ENCODE data around the gene SSTR1. TPM values are rescaled to one million over a fixed set of nuclear protein-coding genes. Genes with fewer than 3 reads are reported as not detected.

Gene SSTR1
- total and polyA plus RNA-seq, 2 donors: 0.09 to 0.27 TPM

- DNase-seq (ENCODE audit: low read depth in 6 of 9, low spot score in 9 of 9): no peak
- no peak overlapping the region for H3K27ac ChIP-seq (ENCODE audit: low read depth in 1 of 2, low read length in 1 of 2)
- no peak overlapping the region for H3K4me3 ChIP-seq (ENCODE audit: low read length in 2 of 2)
- no peaks in the 10 kb centered on the region for H3K36me3 ChIP-seq (ENCODE audit: control insufficient read depth in 2 of 2, insufficient read depth in 2 of 2, low read length in 1 of 2)
- H3K4me1 ChIP-seq (ENCODE audit: control insufficient read depth in 2 of 2, insufficient read depth in 2 of 2, low read length in 2 of 2): no peaks in the 10 kb centered on the region
- no peaks in the 10 kb centered on the region for H3K27me3 ChIP-seq (ENCODE audit: control insufficient read depth in 2 of 2, insufficient read depth in 1 of 2, low read length in 1 of 2)
- no peaks in the 10 kb centered on the region for H3K9me3 ChIP-seq (ENCODE audit: control insufficient read depth in 2 of 2, insufficient read depth in 1 of 2, low read length in 1 of 2)
- 96% methylated on average over 1 of the region's 1 CpG for WGBS
Measured at GRCh38 chr14:38199739-38200138, 8.0 kb upstream of the SSTR1 start.

DNA sequence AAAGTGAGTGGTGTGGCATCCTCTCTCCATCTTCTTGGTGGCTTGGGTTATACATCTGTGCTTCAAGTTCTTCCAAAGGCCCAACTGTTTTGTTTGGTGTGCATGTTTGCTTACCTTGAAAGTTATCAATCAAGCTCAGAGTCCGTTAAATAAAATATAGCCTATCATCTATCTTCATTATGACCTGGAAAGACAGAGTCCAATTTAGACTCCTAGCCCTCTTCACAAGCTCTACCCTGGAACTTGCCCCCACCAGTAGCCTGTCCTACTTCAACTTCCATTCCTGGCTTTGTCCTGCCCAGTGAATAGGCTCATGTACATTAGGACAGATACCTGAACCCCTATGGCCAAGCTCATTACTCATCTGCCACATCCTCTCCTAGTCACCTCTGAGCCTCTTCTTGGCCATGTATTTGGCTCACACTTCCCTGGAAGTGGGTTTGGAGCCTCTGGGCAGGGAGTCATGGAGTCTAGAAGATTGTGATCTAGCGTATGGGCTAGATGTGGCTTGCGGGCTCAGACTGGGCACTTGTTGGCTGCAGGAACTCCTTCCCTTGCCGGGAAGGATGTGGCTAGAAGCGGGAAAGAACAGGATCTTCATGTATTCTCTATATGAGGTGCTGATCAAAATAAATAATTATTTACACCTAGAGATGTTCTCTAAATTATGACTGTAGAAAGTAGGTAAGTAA is 6.4 kb upstream of the SSTR1 start:
- no peaks in the 10 kb centered on the region for H3K4me1 ChIP-seq (ENCODE audit: control insufficient read depth in 2 of 2, insufficient read depth in 2 of 2, low read length in 2 of 2)
- no peak overlapping the region for H3K27ac ChIP-seq (ENCODE audit: low read depth in 1 of 2, low read length in 1 of 2)
- no peaks in the 10 kb centered on the region for H3K36me3 ChIP-seq (ENCODE audit: control insufficient read depth in 2 of 2, insufficient read depth in 2 of 2, low read length in 1 of 2)
- H3K9me3 ChIP-seq (ENCODE audit: control insufficient read depth in 2 of 2, insufficient read depth in 1 of 2, low read length in 1 of 2): no peaks in the 10 kb centered on the region
- H3K4me3 ChIP-seq (ENCODE audit: low read length in 2 of 2): no peak overlapping the region
- DNase-seq (ENCODE audit: low read depth in 6 of 9, low spot score in 9 of 9): no peak
- 97% methylated on average over 5 of the region's 5 CpGs for WGBS
- H3K27me3 ChIP-seq (ENCODE audit: control insufficient read depth in 2 of 2, insufficient read depth in 1 of 2, low read length in 1 of 2): peaks cover 0 to 5% of the 10 kb centered on the region in 2 donors

DNA sequence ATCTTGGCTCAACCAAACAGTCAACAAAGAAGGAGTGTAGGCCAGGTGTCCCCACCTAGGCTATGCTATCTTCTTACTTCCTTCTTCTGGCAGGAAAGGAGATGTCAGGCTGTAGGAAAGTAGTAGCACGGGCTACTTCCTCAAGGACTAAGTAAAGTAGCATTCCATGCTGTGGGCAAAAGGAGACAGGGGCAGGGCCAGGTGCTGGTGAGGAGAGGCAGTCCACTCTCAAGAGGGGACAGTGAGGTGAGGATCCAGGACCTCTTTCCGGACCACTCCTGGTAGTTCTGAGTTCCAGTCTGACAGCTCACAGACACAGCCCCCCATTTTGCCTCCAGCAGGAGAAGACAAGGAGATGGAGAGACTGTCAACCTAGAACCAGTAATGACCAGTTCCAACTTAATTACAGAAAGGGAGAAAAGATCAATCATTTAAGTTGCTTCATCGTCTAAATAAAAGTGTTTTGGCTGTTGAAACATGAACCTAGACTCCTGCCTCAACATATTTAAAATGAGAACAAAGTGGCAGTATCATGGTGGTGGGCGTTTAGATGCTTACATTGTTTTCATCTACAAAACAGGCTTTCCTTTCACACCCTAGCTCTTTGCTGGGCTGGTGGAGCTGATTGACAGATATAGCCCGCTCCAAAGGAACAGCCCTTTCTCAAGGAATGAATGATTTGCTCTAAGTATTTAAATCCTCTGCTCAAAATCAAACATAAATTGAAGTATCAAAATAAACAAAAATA is 5.1 kb upstream of the SSTR1 start:
- no peak for DNase-seq (ENCODE audit: low read depth in 6 of 9, low spot score in 9 of 9)
- H3K4me1 ChIP-seq (ENCODE audit: control insufficient read depth in 2 of 2, insufficient read depth in 2 of 2, low read length in 2 of 2): no peaks in the 10 kb centered on the region
- H3K36me3 ChIP-seq (ENCODE audit: control insufficient read depth in 2 of 2, insufficient read depth in 2 of 2, low read length in 1 of 2): no peaks in the 10 kb centered on the region
- H3K9me3 ChIP-seq (ENCODE audit: control insufficient read depth in 2 of 2, insufficient read depth in 1 of 2, low read length in 1 of 2): no peaks in the 10 kb centered on the region
- 81% methylated on average over 5 of the region's 5 CpGs for WGBS
- peaks cover 4 to 16% of the 10 kb centered on the region in 2 donors for H3K27me3 ChIP-seq (ENCODE audit: control insufficient read depth in 2 of 2, insufficient read depth in 1 of 2, low read length in 1 of 2)
- H3K4me3 ChIP-seq (ENCODE audit: low read length in 2 of 2): no peak overlapping the region
- no peak overlapping the region for H3K27ac ChIP-seq (ENCODE audit: low read depth in 1 of 2, low read length in 1 of 2)

DNA sequence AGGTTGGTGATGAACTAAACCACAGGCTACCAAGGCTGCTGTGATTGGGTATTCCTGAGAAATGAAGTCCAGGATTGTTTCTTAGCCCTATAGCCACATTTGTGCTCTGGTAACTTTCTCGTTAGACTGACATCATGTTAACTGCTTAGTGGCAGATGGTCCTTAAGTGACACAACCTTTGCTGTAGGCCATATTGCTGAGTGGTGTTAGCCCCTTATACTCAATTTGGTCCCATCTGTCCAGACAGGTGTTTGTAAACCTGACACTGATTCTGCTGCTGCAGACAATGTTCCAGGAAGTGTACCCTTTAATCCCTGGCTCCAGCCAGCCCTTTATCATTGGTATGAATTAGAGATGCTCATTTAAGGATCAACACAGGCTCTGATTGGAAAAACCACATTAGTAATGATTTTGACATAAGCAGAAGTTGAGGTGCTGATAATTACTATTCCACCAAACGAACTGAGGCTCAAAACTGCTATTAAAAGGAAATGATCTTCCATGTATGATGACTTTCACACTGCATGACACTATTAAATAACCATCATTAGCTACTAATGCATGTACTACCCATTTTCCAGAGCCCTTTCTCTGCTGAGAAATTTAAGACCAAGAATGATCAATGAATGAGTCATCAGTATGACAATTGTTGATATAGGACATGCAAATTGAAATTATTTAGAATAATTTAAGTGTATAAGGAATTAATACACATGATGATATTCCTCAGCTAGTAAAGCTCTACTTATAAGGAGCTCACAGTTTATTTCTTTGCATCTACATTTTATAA is 3.6 kb upstream of the SSTR1 start:
- no peak overlapping the region for H3K4me3 ChIP-seq (ENCODE audit: low read length in 2 of 2)
- H3K36me3 ChIP-seq (ENCODE audit: control insufficient read depth in 2 of 2, insufficient read depth in 2 of 2, low read length in 1 of 2): no peaks in the 10 kb centered on the region
- no peaks in the 10 kb centered on the region for H3K4me1 ChIP-seq (ENCODE audit: control insufficient read depth in 2 of 2, insufficient read depth in 2 of 2, low read length in 2 of 2)
- DNase-seq (ENCODE audit: low read depth in 6 of 9, low spot score in 9 of 9): no peak
- H3K9me3 ChIP-seq (ENCODE audit: control insufficient read depth in 2 of 2, insufficient read depth in 1 of 2, low read length in 1 of 2): no peaks in the 10 kb centered on the region
- WGBS: 75% methylated on average over 2 of the region's 2 CpGs
- peaks cover 19 to 31% of the 10 kb centered on the region in 2 donors for H3K27me3 ChIP-seq (ENCODE audit: control insufficient read depth in 2 of 2, insufficient read depth in 1 of 2, low read length in 1 of 2)
- no peak overlapping the region for H3K27ac ChIP-seq (ENCODE audit: low read depth in 1 of 2, low read length in 1 of 2)

GRCh38 chr14:38204719-38205115 is 3.0 kb upstream of the SSTR1 start:
- DNase-seq (ENCODE audit: low read depth in 6 of 9, low spot score in 9 of 9): no peak
- Histone ChIP-seq H3K27me3 (ENCODE audit: control insufficient read depth in 2 of 2, insufficient read depth in 1 of 2, low read length in 1 of 2) (peaks cover 25 to 37% of the 10 kb centered on the region in 2 donors), H3K36me3 (ENCODE audit: control insufficient read depth in 2 of 2, insufficient read depth in 2 of 2, low read length in 1 of 2) (no peaks in the 10 kb centered on the region)

GRCh38 chr14:38205119-38205813 is 2.4 kb upstream of the SSTR1 start:
- no peak overlapping the region for H3K27ac ChIP-seq (ENCODE audit: low read depth in 1 of 2, low read length in 1 of 2)
- H3K4me3 ChIP-seq (ENCODE audit: low read length in 2 of 2): no peak overlapping the region
- no peaks in the 10 kb centered on the region for H3K9me3 ChIP-seq (ENCODE audit: control insufficient read depth in 2 of 2, insufficient read depth in 1 of 2, low read length in 1 of 2)
- no peaks in the 10 kb centered on the region for H3K4me1 ChIP-seq (ENCODE audit: control insufficient read depth in 2 of 2, insufficient read depth in 2 of 2, low read length in 2 of 2)
- DNase-seq (ENCODE audit: low read depth in 6 of 9, low spot score in 9 of 9): no peak
- WGBS: 90% methylated on average over 5 of the region's 5 CpGs
- H3K36me3 ChIP-seq (ENCODE audit: control insufficient read depth in 2 of 2, insufficient read depth in 2 of 2, low read length in 1 of 2): no peaks in the 10 kb centered on the region
- H3K27me3 ChIP-seq (ENCODE audit: control insufficient read depth in 2 of 2, insufficient read depth in 1 of 2, low read length in 1 of 2): peaks cover 31 to 42% of the 10 kb centered on the region in 2 donors

More at GRCh38 chr14:38204719-38205115, 3.0 kb upstream of the SSTR1 start:
- Histone ChIP-seq H3K9me3 (ENCODE audit: control insufficient read depth in 2 of 2, insufficient read depth in 1 of 2, low read length in 1 of 2) (no peaks in the 10 kb centered on the region), H3K4me3 (ENCODE audit: low read length in 2 of 2) (no peak overlapping the region), H3K4me1 (ENCODE audit: control insufficient read depth in 2 of 2, insufficient read depth in 2 of 2, low read length in 2 of 2) (no peaks in the 10 kb centered on the region), H3K27ac (ENCODE audit: low read depth in 1 of 2, low read length in 1 of 2) (no peak overlapping the region)

GRCh38 chr14:38205949-38206665 is 1.6 kb upstream of the SSTR1 start:
- 95% methylated on average over 5 of the region's 5 CpGs for WGBS
- H3K4me3 ChIP-seq (ENCODE audit: low read length in 2 of 2): no peak overlapping the region
- no peak for DNase-seq (ENCODE audit: low read depth in 6 of 9, low spot score in 9 of 9)
- H3K4me1 ChIP-seq (ENCODE audit: control insufficient read depth in 2 of 2, insufficient read depth in 2 of 2, low read length in 2 of 2): no peaks in the 10 kb centered on the region
- H3K9me3 ChIP-seq (ENCODE audit: control insufficient read depth in 2 of 2, insufficient read depth in 1 of 2, low read length in 1 of 2): no peaks in the 10 kb centered on the region
- no peak overlapping the region for H3K27ac ChIP-seq (ENCODE audit: low read depth in 1 of 2, low read length in 1 of 2)
- H3K36me3 ChIP-seq (ENCODE audit: control insufficient read depth in 2 of 2, insufficient read depth in 2 of 2, low read length in 1 of 2): no peaks in the 10 kb centered on the region
- peaks cover 39 to 50% of the 10 kb centered on the region in 2 donors for H3K27me3 ChIP-seq (ENCODE audit: control insufficient read depth in 2 of 2, insufficient read depth in 1 of 2, low read length in 1 of 2)

GRCh38 chr14:38206689-38207376 is 871 bp upstream of the SSTR1 start:
- Histone ChIP-seq H3K27me3 (ENCODE audit: control insufficient read depth in 2 of 2, insufficient read depth in 1 of 2, low read length in 1 of 2) (peaks cover 46 to 58% of the 10 kb centered on the region in 2 donors), H3K4me3 (ENCODE audit: low read length in 2 of 2) (no peak overlapping the region), H3K27ac (ENCODE audit: low read depth in 1 of 2, low read length in 1 of 2) (no peak overlapping the region), H3K36me3 (ENCODE audit: control insufficient read depth in 2 of 2, insufficient read depth in 2 of 2, low read length in 1 of 2) (no peaks in the 10 kb centered on the region), H3K4me1 (ENCODE audit: control insufficient read depth in 2 of 2, insufficient read depth in 2 of 2, low read length in 2 of 2) (no peaks in the 10 kb centered on the region), H3K9me3 (ENCODE audit: control insufficient read depth in 2 of 2, insufficient read depth in 1 of 2, low read length in 1 of 2) (no peaks in the 10 kb centered on the region)
- DNase-seq (ENCODE audit: low read depth in 6 of 9, low spot score in 9 of 9): no peak
- 69% methylated on average over 2 of the region's 2 CpGs for WGBS
